B cell (primary cell): Measurements from ENCODE around the gene PLS1.

ENCODE experiments used
- EZH2 ChIP-seq: IDR thresholded peaks from 2 replicates; pipeline ENCODE4 v1.6.1; 2012; ENCODE audit warnings: borderline replicate concordance, low read depth, mild to moderate bottlenecking, moderate library complexity, low read length; ENCODE audit not compliant: insufficient read depth, poor library complexity, severe bottlenecking
- TF ChIP-seq, protein P1 (sequence below): fragments of 200-600 bp; IDR thresholded peaks from one replicate; pipeline ENCODE4 v1.8.0; 2022; ENCODE audit warnings: antibody characterized with exemption, mild to moderate bottlenecking

DNA sequence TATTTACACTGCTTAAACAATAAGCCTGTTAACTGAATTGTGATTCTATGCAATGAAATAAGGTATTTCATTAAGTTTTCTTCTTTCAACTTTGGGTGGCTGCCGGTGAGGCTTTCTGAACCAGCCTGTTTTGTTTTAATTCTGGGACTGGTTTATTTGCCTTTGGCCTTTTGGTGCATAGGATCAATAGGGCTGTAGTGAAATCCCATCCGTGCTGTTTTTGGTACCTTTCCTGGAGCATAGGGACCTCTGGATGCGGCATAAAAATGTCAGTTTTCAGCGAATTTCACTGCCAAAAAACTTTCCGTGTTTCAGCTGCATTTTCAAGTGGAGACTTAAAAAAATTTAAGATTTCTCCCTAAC, 514 bp downstream of the PLS1 start:
- TF ChIP-seq, protein P1, sequence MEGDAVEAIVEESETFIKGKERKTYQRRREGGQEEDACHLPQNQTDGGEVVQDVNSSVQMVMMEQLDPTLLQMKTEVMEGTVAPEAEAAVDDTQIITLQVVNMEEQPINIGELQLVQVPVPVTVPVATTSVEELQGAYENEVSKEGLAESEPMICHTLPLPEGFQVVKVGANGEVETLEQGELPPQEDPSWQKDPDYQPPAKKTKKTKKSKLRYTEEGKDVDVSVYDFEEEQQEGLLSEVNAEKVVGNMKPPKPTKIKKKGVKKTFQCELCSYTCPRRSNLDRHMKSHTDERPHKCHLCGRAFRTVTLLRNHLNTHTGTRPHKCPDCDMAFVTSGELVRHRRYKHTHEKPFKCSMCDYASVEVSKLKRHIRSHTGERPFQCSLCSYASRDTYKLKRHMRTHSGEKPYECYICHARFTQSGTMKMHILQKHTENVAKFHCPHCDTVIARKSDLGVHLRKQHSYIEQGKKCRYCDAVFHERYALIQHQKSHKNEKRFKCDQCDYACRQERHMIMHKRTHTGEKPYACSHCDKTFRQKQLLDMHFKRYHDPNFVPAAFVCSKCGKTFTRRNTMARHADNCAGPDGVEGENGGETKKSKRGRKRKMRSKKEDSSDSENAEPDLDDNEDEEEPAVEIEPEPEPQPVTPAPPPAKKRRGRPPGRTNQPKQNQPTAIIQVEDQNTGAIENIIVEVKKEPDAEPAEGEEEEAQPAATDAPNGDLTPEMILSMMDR, result no peak
- no peak for TF ChIP-seq EZH2
